SK-N-SH treated with all-trans-retinoic acid at 6 μM for 48 hours (cell line): ENCODE measurements around the gene PMVK.

ENCODE experiments used
- ATAC-seq: fragments of 200-7000 bp; cut with Tn5 transposase; 3 replicates; pipeline ENCODE4 v1.9.1; 2020; ENCODE audit warnings: mild to moderate bottlenecking, moderate library complexity
- ARNTL ChIP-seq: fragments of 450-650 bp; formaldehyde crosslinking; IDR thresholded peaks from 2 replicates; pipeline ENCODE4 v1.5.0; 2020; ENCODE audit warnings: low read depth, mild to moderate bottlenecking, moderate library complexity, borderline replicate concordance
- BACH2 ChIP-seq: fragments of 250-450 bp; sonication (Bioruptor Pico); IDR thresholded peaks from 2 replicates; pipeline ENCODE4 v1.9.0; 2021; ENCODE audit warnings: mild to moderate bottlenecking, borderline replicate concordance
- CREB5 ChIP-seq: fragments of 250-450 bp; sonication (Bioruptor Pico); IDR thresholded peaks from 2 replicates; pipeline ENCODE4 v1.5.1; 2020; ENCODE audit warnings: low read depth, mild to moderate bottlenecking, moderate library complexity
- CSDC2 ChIP-seq: fragments of 250-450 bp; sonication (Bioruptor Pico); IDR thresholded peaks from 2 replicates; pipeline ENCODE4 v1.5.0; 2020; ENCODE audit warnings: mild to moderate bottlenecking, moderate library complexity
- ESRRG ChIP-seq: fragments of 250-450 bp; sonication (Bioruptor Pico); IDR thresholded peaks from 2 replicates; pipeline ENCODE4 v1.6.1; 2021; ENCODE audit warnings: mild to moderate bottlenecking
- GLIS3 ChIP-seq: fragments of 250-450 bp; sonication (Bioruptor Pico); IDR thresholded peaks from 2 replicates; pipeline ENCODE4 v1.5.0; 2020; ENCODE audit warnings: mild to moderate bottlenecking, moderate library complexity
- ISL1 ChIP-seq: fragments of 250-450 bp; sonication (Bioruptor Pico); IDR thresholded peaks from 2 replicates; pipeline ENCODE4 v2.1.2; 2022; ENCODE audit warnings: mild to moderate bottlenecking, moderate library complexity
- OSR1 ChIP-seq: fragments of 250-450 bp; sonication (Bioruptor Pico); IDR thresholded peaks from 2 replicates; pipeline ENCODE4 v1.8.0; 2022; ENCODE audit warnings: moderate library complexity, mild to moderate bottlenecking, inconsistent platforms
- POU6F1 ChIP-seq: fragments of 250-450 bp; sonication (Bioruptor Pico); IDR thresholded peaks from 2 replicates; pipeline ENCODE4 v1.8.0; 2021; ENCODE audit warnings: low read depth, mild to moderate bottlenecking, moderate library complexity, borderline replicate concordance
- PPARA ChIP-seq: fragments of 250-450 bp; sonication (Bioruptor Pico); IDR thresholded peaks from 2 replicates; pipeline ENCODE4 v1.5.0; 2020; ENCODE audit warnings: mild to moderate bottlenecking, borderline replicate concordance
- RARB ChIP-seq: fragments of 250-450 bp; sonication (Bioruptor Pico); IDR thresholded peaks from 2 replicates; pipeline ENCODE4 v1.8.0; 2021; ENCODE audit warnings: mild to moderate bottlenecking, moderate library complexity
- SNAI2 ChIP-seq: fragments of 250-450 bp; sonication (Bioruptor Pico); IDR thresholded peaks from 2 replicates; pipeline ENCODE4 v1.5.0; 2020; ENCODE audit warnings: mild to moderate bottlenecking, moderate library complexity
- TCF4 ChIP-seq: fragments of 250-450 bp; sonication (Bioruptor Pico); IDR thresholded peaks from 2 replicates; pipeline ENCODE4 v1.8.0; 2021; ENCODE audit warnings: mild to moderate bottlenecking, moderate library complexity, borderline replicate concordance
- TOX ChIP-seq: fragments of 250-450 bp; sonication (Bioruptor Pico); IDR thresholded peaks from 2 replicates; pipeline ENCODE4 v1.8.0; 2021; ENCODE audit warnings: mild to moderate bottlenecking, moderate library complexity, borderline replicate concordance
- TSHZ2 ChIP-seq: fragments of 250-450 bp; sonication (Bioruptor Pico); IDR thresholded peaks from 2 replicates; pipeline ENCODE4 v1.5.0; 2020; ENCODE audit warnings: mild to moderate bottlenecking, moderate library complexity
- ZC3H10 ChIP-seq: fragments of 250-450 bp; sonication (Bioruptor Pico); IDR thresholded peaks from 2 replicates; pipeline ENCODE4 v1.5.1; 2021; ENCODE audit warnings: mild to moderate bottlenecking, moderate library complexity
- ZFP3 ChIP-seq: fragments of 250-450 bp; sonication (Bioruptor Pico); IDR thresholded peaks from 2 replicates; pipeline ENCODE4 v1.5.0; 2020; ENCODE audit warnings: mild to moderate bottlenecking, moderate library complexity
- ZFP30 ChIP-seq: fragments of 450-650 bp; formaldehyde crosslinking; IDR thresholded peaks from 2 replicates; pipeline ENCODE4 v1.5.0; 2022; ENCODE audit warnings: mild to moderate bottlenecking, moderate library complexity
- ZNF8 ChIP-seq: fragments of 450-650 bp; formaldehyde crosslinking; IDR thresholded peaks from 2 replicates; pipeline ENCODE4 v1.5.0; 2020; ENCODE audit warnings: mild to moderate bottlenecking, moderate library complexity
- TF ChIP-seq, protein P1 (sequence below): fragments of 250-450 bp; sonication (Bioruptor Pico); IDR thresholded peaks from 2 replicates; pipeline ENCODE4 v1.5.1; 2021; ENCODE audit warnings: mild to moderate bottlenecking, moderate library complexity
- TF ChIP-seq, protein P2 (sequence below): fragments of 250-450 bp; sonication (Bioruptor Pico); IDR thresholded peaks from 2 replicates; pipeline ENCODE4 v1.8.0; 2020; ENCODE audit warnings: mild to moderate bottlenecking, moderate library complexity, borderline replicate concordance

PMVK gene

DNA sequence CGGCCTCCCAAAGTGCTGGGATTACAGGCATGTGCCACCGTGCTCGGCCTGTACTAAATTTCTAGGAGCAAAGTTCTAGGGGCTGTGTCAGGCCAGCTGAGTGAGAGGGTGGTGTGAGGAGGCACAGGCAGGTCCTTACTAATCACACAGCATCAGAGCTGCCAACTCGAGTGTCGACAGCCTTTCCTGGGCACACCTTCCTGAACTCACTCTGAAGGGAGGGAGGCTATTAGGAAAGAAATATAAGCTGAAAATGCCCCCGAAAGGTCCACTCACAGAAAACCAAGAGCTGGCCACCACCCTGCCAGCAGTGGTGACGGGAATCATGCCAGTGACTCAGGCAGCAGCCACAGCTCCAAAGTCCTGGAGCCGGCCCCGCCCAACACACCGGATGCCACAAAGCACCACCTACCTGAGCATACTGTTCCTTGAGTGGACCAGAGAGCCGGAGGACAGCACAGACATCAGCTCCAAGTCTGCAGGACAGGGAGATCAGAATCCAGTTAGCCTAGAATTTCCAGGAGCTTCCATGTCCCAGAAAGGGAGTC lies 4.5 kb downstream of the PMVK start:
- no peak for ATAC-seq
- TF ChIP-seq TCF4 (CRISPR knock-in tag) (no peak), POU6F1 (no peak), ARNTL (no peak), ZFP3 (CRISPR knock-in tag) (no peak), CREB5 (CRISPR knock-in tag) (no peak), ISL1 (no peak), ZC3H10 (CRISPR knock-in tag) (no peak), RARB (CRISPR knock-in tag) (no peak), ZFP30 (CRISPR knock-in tag) (no peak), BACH2 (CRISPR knock-in tag) (no peak), CSDC2 (no peak), TSHZ2 (no peak), GLIS3 (CRISPR knock-in tag) (no peak)
- TF ChIP-seq, protein P1, sequence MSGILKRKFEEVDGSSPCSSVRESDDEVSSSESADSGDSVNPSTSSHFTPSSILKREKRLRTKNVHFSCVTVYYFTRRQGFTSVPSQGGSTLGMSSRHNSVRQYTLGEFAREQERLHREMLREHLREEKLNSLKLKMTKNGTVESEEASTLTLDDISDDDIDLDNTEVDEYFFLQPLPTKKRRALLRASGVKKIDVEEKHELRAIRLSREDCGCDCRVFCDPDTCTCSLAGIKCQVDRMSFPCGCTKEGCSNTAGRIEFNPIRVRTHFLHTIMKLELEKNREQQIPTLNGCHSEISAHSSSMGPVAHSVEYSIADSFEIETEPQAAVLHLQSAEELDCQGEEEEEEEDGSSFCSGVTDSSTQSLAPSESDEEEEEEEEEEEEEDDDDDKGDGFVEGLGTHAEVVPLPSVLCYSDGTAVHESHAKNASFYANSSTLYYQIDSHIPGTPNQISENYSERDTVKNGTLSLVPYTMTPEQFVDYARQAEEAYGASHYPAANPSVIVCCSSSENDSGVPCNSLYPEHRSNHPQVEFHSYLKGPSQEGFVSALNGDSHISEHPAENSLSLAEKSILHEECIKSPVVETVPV (CRISPR knock-in tag), result no peak
- TF ChIP-seq, protein P2, sequence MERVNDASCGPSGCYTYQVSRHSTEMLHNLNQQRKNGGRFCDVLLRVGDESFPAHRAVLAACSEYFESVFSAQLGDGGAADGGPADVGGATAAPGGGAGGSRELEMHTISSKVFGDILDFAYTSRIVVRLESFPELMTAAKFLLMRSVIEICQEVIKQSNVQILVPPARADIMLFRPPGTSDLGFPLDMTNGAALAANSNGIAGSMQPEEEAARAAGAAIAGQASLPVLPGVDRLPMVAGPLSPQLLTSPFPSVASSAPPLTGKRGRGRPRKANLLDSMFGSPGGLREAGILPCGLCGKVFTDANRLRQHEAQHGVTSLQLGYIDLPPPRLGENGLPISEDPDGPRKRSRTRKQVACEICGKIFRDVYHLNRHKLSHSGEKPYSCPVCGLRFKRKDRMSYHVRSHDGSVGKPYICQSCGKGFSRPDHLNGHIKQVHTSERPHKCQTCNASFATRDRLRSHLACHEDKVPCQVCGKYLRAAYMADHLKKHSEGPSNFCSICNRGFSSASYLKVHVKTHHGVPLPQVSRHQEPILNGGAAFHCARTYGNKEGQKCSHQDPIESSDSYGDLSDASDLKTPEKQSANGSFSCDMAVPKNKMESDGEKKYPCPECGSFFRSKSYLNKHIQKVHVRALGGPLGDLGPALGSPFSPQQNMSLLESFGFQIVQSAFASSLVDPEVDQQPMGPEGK (CRISPR knock-in tag), result no peak

DNA sequence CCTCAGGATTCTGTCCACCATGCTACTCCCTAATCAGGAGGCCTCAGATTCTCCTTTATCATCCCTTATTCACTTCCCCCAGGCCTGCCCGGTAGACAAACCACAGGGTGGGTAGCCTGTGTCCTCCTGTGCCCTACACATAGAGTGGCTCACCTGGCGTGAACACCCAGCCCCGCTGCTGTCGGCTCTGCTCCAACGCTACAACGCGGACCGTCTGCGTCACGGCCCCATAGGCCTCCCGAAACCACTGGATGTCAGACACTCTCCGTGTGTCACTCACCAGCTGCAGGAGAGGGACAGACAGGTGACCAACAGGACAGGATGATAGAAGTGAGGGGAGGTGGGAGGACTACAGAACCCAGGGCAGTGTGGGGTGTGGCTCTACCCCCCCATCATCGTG lies 10.3 kb downstream of the PMVK start:
- no peak for ATAC-seq
- TF ChIP-seq SNAI2 (CRISPR knock-in tag) (no peak), TOX (no peak), GLIS3 (CRISPR knock-in tag) (no peak), ZNF8 (CRISPR knock-in tag) (no peak), ZC3H10 (CRISPR knock-in tag) (no peak), OSR1 (CRISPR knock-in tag) (no peak)

GRCh38 chr1:154925335-154926170 lies 11.0 kb downstream of the PMVK start:
- no peak for ATAC-seq
- TF ChIP-seq TOX (no peak), GLIS3 (CRISPR knock-in tag) (no peak), ZC3H10 (CRISPR knock-in tag) (no peak), RARB (CRISPR knock-in tag) (no peak), POU6F1 (no peak), PPARA (CRISPR knock-in tag) (no peak), ARNTL (no peak), ESRRG (CRISPR knock-in tag) (no peak), CREB5 (CRISPR knock-in tag) (no peak), SNAI2 (CRISPR knock-in tag) (no peak), ISL1 (no peak), TCF4 (CRISPR knock-in tag) (no peak), ZFP3 (CRISPR knock-in tag) (no peak), OSR1 (CRISPR knock-in tag) (no peak), CSDC2 (no peak), ZNF8 (CRISPR knock-in tag) (no peak)
- TF ChIP-seq, protein P2 (CRISPR knock-in tag), result no peak
